ENCODE data around the gene ANKRD6. TPM values are rescaled to one million over a fixed set of nuclear protein-coding genes. Genes with fewer than 3 reads are reported as not detected.

The ANKRD6 gene
- total RNA-seq, 6 donors from 2014 or later: 14.5 to 60.8 (median 30.7) TPM

DNA sequence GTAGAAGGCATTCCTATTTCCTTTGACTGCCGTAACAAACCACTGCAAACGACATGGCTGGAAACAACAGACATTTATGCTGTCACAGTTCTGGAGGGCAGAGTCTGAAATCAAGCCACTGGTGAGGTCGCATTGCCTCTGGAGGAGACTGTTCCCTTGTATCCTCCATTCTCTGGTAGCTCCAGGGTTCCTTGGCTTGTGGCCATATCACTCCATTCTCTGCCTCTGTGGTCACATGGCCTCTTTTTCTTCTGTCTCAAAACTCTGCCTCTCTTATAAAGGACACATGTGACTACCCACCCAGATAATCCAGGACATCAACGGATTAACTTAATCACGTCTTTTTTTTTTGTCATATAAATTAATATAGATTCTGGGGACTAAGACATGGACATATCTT is 121.2 kb downstream of the ANKRD6 start:
- Histone ChIP-seq H3K27me3 (no peaks in the 10 kb centered on the region), H3K27ac (no peak overlapping the region), H3K36me3 (no peaks in the 10 kb centered on the region), H3K4me1 (no peaks in the 10 kb centered on the region), H3K9me3 (no peaks in the 10 kb centered on the region), H3K4me3 (no peak overlapping the region)
- DNase-seq: no peak
- WGBS, 2 donors: 93 to 98% methylated on average over 5 of the region's 5 CpGs
- TF ChIP-seq, protein P1, sequence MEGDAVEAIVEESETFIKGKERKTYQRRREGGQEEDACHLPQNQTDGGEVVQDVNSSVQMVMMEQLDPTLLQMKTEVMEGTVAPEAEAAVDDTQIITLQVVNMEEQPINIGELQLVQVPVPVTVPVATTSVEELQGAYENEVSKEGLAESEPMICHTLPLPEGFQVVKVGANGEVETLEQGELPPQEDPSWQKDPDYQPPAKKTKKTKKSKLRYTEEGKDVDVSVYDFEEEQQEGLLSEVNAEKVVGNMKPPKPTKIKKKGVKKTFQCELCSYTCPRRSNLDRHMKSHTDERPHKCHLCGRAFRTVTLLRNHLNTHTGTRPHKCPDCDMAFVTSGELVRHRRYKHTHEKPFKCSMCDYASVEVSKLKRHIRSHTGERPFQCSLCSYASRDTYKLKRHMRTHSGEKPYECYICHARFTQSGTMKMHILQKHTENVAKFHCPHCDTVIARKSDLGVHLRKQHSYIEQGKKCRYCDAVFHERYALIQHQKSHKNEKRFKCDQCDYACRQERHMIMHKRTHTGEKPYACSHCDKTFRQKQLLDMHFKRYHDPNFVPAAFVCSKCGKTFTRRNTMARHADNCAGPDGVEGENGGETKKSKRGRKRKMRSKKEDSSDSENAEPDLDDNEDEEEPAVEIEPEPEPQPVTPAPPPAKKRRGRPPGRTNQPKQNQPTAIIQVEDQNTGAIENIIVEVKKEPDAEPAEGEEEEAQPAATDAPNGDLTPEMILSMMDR (IDR thresholded peaks at IDR 0.05): no peak
- ATAC-seq (ENCODE audit: low FRiP score in 2 of 2): no peak

DNA sequence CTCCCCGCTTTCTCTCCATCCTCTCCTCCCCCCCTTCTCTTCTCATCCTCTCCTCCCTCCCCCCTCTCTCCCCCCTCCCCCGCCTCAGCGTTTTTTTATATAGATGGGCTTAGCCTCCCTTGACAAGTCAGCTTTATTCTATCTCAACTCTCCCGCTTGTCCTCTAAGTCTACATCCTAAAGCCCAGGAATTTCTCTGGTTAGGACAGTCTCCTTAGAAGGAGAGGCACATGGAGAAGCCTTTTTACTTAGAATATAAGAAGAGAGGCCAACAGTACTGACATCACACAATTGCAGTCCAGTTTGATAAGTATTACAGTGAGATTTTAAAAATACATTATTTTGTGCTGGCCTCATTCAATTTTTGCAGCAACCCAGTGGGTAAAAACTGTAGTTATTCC is 122.1 kb downstream of the ANKRD6 start:
- TF ChIP-seq POLR2AphosphoS5 (IDR thresholded peaks at IDR 0.05) (no peak), POLR2A (IDR thresholded peaks at IDR 0.05) (no peak), EP300 (IDR thresholded peaks at IDR 0.05) (no peak)
- TF ChIP-seq, protein P1 (IDR thresholded peaks at IDR 0.05): no peak
- no peaks in the 10 kb centered on the region for H3K27me3 ChIP-seq
- no peaks in the 10 kb centered on the region for H3K36me3 ChIP-seq
- no peaks in the 10 kb centered on the region for H3K9me3 ChIP-seq
- no peak for ATAC-seq (ENCODE audit: low FRiP score in 2 of 2)
- no peaks in the 10 kb centered on the region for H3K4me1 ChIP-seq
- no peak overlapping the region for H3K4me3 ChIP-seq
- no peak overlapping the region for H3K27ac ChIP-seq
- no peak for DNase-seq
- 71 to 78% methylated on average over 3 to 4 of the region's 4 CpGs for WGBS, 2 donors

- no peak for DNase-seq
- Histone ChIP-seq H3K4me1 (no peaks in the 10 kb centered on the region), H3K27ac (no peak overlapping the region), H3K4me3 (no peak overlapping the region), H3K9me3 (no peaks in the 10 kb centered on the region), H3K36me3 (no peaks in the 10 kb centered on the region), H3K27me3 (no peaks in the 10 kb centered on the region)
- WGBS, 2 donors: 78 to 81% methylated on average over 3 of the region's 3 CpGs
- TF ChIP-seq POLR2A (IDR thresholded peaks at IDR 0.05) (no peak), EP300 (IDR thresholded peaks at IDR 0.05) (no peak), POLR2AphosphoS5 (IDR thresholded peaks at IDR 0.05) (no peak)
- TF ChIP-seq, protein P1 (IDR thresholded peaks at IDR 0.05): no peak
- no peak for ATAC-seq (ENCODE audit: low FRiP score in 2 of 2)
Measured at GRCh38 chr6:89555806-89556205, 122.9 kb downstream of the ANKRD6 start.

GRCh38 chr6:89559487-89559886 is 126.5 kb downstream of the ANKRD6 start:
- Histone ChIP-seq H3K27ac (no peak overlapping the region), H3K9me3 (no peaks in the 10 kb centered on the region), H3K36me3 (no peaks in the 10 kb centered on the region), H3K4me1 (peaks cover 0 to 6% (median 0%) of the 10 kb centered on the region in 4 donors), H3K27me3 (no peaks in the 10 kb centered on the region), H3K4me3 (no peak overlapping the region)
- 89 to 94% methylated on average over 1 of the region's 1 CpG for WGBS, 2 donors
- no peak for DNase-seq
- no peak for ATAC-seq (ENCODE audit: low FRiP score in 2 of 2)
- TF ChIP-seq, protein P1 (IDR thresholded peaks at IDR 0.05): no peak
- TF ChIP-seq POLR2AphosphoS5 (IDR thresholded peaks at IDR 0.05) (no peak), EP300 (IDR thresholded peaks at IDR 0.05) (no peak), POLR2A (IDR thresholded peaks at IDR 0.05) (no peak)

DNA sequence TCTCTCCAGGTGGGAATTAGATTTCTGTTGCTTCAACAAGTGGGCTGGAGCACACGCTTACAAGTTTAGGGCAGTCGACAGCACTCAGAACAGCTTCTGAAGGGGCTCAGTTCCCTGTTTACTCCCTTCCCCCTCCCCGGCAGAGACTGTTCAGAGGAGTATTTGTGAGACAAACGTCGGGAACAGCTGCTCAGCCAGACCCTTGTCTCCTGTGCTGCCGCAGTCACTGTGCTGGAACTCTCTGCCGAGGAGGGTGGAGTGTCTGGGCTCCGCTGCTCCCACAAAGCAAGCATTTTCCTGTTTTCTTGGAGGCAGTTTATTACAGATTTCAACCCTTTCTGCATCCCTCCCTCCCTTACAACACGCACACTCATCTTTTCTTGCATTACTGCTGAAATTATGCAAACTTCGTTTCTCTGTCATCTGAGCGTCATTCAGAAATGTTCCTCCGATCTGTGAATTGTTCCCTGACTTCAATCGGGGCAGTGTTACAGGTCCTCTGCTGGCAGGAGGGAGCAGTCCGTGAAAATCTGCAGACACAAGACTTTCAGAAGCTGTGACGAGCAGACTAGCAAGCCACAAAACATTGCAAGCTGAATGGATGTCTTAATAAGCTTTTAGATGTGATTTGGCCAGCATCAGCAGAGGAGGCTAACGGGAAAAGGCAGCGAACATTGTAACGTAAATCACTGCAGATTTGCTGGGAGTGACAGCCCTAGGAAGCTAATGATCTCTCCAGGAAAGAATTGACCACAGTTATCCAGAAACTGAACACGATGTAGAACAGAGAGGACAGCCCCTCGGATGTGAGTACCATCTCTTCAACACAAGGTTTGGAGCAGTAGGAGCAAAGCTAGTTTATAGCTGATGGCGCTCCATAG is 129.4 kb downstream of the ANKRD6 start:
- TF ChIP-seq POLR2A (IDR thresholded peaks at IDR 0.05) (no peak), EP300 (IDR thresholded peaks at IDR 0.05) (no peak), POLR2AphosphoS5 (IDR thresholded peaks at IDR 0.05) (no peak)
- TF ChIP-seq, protein P1 (IDR thresholded peaks at IDR 0.05): no peak
- ATAC-seq (ENCODE audit: low FRiP score in 2 of 2) (peak in 1 of 2 donors; percentile 39), DNase-seq (no peak)
- Histone ChIP-seq H3K27ac (no peak overlapping the region), H3K9me3 (no peaks in the 10 kb centered on the region), H3K4me1 (peaks cover 0 to 6% (median 3%) of the 10 kb centered on the region in 4 donors), H3K27me3 (no peaks in the 10 kb centered on the region), H3K36me3 (no peaks in the 10 kb centered on the region), H3K4me3 (peak overlapping the region in 2 of 4 donors; percentile 10 to 24)
- WGBS, 2 donors: 68 to 71% methylated on average over 21 of the region's 21 CpGs
